DND-41 (cell line): ENCODE measurements around the gene RADIL.

ENCODE experiments used
- ATAC-seq: fragments of 200-7000 bp; cut with Tn5 transposase; 3 replicates; pipeline ENCODE4 v1.9.1; 2021; ENCODE audit warnings: low read depth; ENCODE audit not compliant: insufficient read depth
- DNase-seq: peaks from one replicate; pipeline ENCODE4 v3.0.0-alpha.2; 2020
- H2AFZ ChIP-seq: 2 replicates; pipeline ENCODE4 v1.6.0; 2012; ENCODE audit warnings: low read depth, low read length
- H3K27ac ChIP-seq: 2 replicates; pipeline ENCODE4 v1.5.1; 2012; ENCODE audit warnings: low read length, inconsistent platforms
- H3K27me3 ChIP-seq: fragments of 200-600 bp; sonication (generic); 2 replicates; pipeline ENCODE4 v1.6.0; 2012; ENCODE audit warnings: low read length, mild to moderate bottlenecking, inconsistent platforms; ENCODE audit not compliant: insufficient read depth, poor library complexity
- H3K36me3 ChIP-seq: 2 replicates; pipeline ENCODE4 v1.5.1; 2012; ENCODE audit warnings: low read length, inconsistent platforms; ENCODE audit not compliant: insufficient read depth
- H3K4me1 ChIP-seq: 2 replicates; pipeline ENCODE4 v1.5.1; 2012; ENCODE audit warnings: mild to moderate bottlenecking, low read length; ENCODE audit not compliant: insufficient read depth
- H3K4me2 ChIP-seq: 2 replicates; pipeline ENCODE4 v1.6.0; 2012; ENCODE audit warnings: mild to moderate bottlenecking, moderate library complexity, low read length, inconsistent platforms; ENCODE audit not compliant: insufficient read depth
- H3K4me3 ChIP-seq, 2 experiments: fragments of 200-600 bp in 1 of 2; shearing (Covaris generic) in 1 of 2; 2 replicates each; pipeline ENCODE4 v1.5.1; 2012 to 2016; ENCODE audit warnings: inconsistent platforms in 2 of 2, low read length in 2 of 2, mild to moderate bottlenecking in 2 of 2, low read depth in 1 of 2, moderate library complexity in 1 of 2
- H3K79me2 ChIP-seq: 2 replicates; pipeline ENCODE4 v1.6.0; 2012; ENCODE audit warnings: low read length, inconsistent platforms; ENCODE audit not compliant: insufficient read depth
- H3K9ac ChIP-seq: 2 replicates; pipeline ENCODE4 v1.6.0; 2012; ENCODE audit warnings: low read depth, mild to moderate bottlenecking, inconsistent platforms, low read length, moderate library complexity
- H3K9me3 ChIP-seq: 2 replicates; pipeline ENCODE4 v1.5.1; 2012; ENCODE audit warnings: low read length, moderate library complexity, mild to moderate bottlenecking, inconsistent platforms; ENCODE audit not compliant: insufficient read depth, severe bottlenecking
- H4K20me1 ChIP-seq: 2 replicates; pipeline ENCODE4 v1.6.0; 2012; ENCODE audit warnings: low read length; ENCODE audit not compliant: insufficient read depth
- CTCF ChIP-seq: IDR thresholded peaks from 2 replicates; pipeline ENCODE4 v1.5.1; 2012; ENCODE audit warnings: borderline replicate concordance, low read length, moderate library complexity, mild to moderate bottlenecking; ENCODE audit not compliant: poor library complexity, severe bottlenecking; ENCODE audit errors: extremely low read depth
- EZH2 ChIP-seq: IDR thresholded peaks from 3 replicates; pipeline ENCODE4 v1.6.1; 2012; ENCODE audit warnings: borderline replicate concordance, low read depth, mild to moderate bottlenecking, moderate library complexity, low read length, inconsistent platforms; ENCODE audit not compliant: severe bottlenecking

RADIL gene

GRCh38 chr7:4837803-4838625 is 45.5 kb downstream of the RADIL start:
- H3K9ac ChIP-seq: no peak overlapping the region

GRCh38 chr7:4837041-4837802 is 46.3 kb downstream of the RADIL start:
- Histone ChIP-seq H3K27ac (no peak overlapping the region), H3K79me2 (no peaks in the 10 kb centered on the region), H3K4me2 (no peak overlapping the region), H3K4me3 (no peak overlapping the region), H3K36me3 (no peaks in the 10 kb centered on the region), H2AFZ (no peak overlapping the region), H3K9ac (no peak overlapping the region), H4K20me1 (no peaks in the 10 kb centered on the region; the same call in none of the 2 replicates), H3K9me3 (no peaks in the 10 kb centered on the region), H3K27me3 (no peaks in the 10 kb centered on the region), H3K4me1 (no peaks in the 10 kb centered on the region)
- no peak for DNase-seq
- no peak for ATAC-seq
- TF ChIP-seq CTCF (no peak), EZH2 (no peak)

More at GRCh38 chr7:4837803-4838625, 45.5 kb downstream of the RADIL start:
- no peak overlapping the region for H2AFZ ChIP-seq
- no peaks in the 10 kb centered on the region for H3K79me2 ChIP-seq
- no peaks in the 10 kb centered on the region for H3K36me3 ChIP-seq
- no peak overlapping the region for H3K4me3 ChIP-seq
- no peak for DNase-seq
- no peak overlapping the region for H3K4me2 ChIP-seq
- no peaks in the 10 kb centered on the region; the same call in none of the 2 replicates for H4K20me1 ChIP-seq
- no peaks in the 10 kb centered on the region for H3K9me3 ChIP-seq
- H3K4me1 ChIP-seq: no peaks in the 10 kb centered on the region
- no peak for TF ChIP-seq CTCF
- TF ChIP-seq EZH2: no peak
- no peak for ATAC-seq
- no peaks in the 10 kb centered on the region for H3K27me3 ChIP-seq
- no peak overlapping the region for H3K27ac ChIP-seq

- Histone ChIP-seq H4K20me1 (no peaks in the 10 kb centered on the region; the same call in none of the 2 replicates), H3K4me1 (no peaks in the 10 kb centered on the region), H3K27me3 (no peaks in the 10 kb centered on the region), H3K9ac (no peak overlapping the region), H2AFZ (no peak overlapping the region), H3K4me3 (no peak overlapping the region), H3K4me2 (no peak overlapping the region), H3K9me3 (no peaks in the 10 kb centered on the region), H3K27ac (no peak overlapping the region), H3K79me2 (no peaks in the 10 kb centered on the region), H3K36me3 (no peaks in the 10 kb centered on the region)
- TF ChIP-seq EZH2 (no peak), CTCF (no peak)
- no peak for DNase-seq
- no peak for ATAC-seq
These were observed 47.3 kb downstream of the RADIL start for GRCh38 chr7:4836206-4836661.
